ENCODE data around the gene WDR1.

Gene WDR1

GRCh38 chr4:10083861-10084641 is 32.5 kb downstream of the WDR1 start:
- DNase-seq = no peak

GRCh38 chr4:10083331-10083771 is 33.2 kb downstream of the WDR1 start:
- DNase-seq = no peak

DNA sequence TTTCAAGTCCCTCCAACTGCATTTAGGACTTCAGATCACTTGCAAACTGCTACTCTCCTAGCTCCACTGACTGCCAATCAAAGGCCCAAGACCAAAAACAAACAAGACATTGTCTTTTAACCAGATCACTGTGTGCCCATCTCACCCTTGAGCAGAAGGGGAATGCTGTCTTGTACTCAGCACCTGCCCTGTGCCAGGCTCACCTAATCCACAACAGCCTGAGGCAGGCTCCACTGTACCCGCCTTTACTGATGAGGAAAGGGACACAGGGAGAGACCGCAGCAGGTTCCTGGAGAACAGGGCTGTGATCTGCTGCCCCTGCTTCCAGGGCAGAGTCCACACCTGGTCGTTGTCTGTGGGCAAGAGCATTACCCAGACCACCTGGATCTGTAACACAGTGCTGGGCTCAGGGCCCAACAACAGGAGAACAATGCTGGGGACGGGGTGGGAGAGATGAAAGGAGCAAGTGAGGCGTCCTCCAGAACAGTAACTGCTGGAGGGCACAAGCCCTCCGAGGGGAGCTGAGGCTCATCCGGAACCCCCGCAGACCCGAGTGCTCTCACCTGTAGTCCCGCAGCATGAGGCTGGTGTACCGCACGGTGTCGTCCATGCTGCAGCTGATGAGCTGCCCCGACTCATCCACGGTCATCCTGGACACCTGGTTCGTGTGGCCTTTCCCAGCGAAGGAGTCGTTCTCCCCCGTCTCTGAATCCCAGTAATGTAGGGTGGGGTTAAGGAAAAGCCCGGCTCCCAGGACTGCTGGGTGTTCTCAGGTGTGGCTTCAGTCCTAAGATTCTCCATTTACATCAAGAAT is 33.9 kb downstream of the WDR1 start:
- DNase-seq = no peak

GRCh38 chr4:10082047-10082446 is 34.6 kb downstream of the WDR1 start:
- DNase-seq = no peak

DNA sequence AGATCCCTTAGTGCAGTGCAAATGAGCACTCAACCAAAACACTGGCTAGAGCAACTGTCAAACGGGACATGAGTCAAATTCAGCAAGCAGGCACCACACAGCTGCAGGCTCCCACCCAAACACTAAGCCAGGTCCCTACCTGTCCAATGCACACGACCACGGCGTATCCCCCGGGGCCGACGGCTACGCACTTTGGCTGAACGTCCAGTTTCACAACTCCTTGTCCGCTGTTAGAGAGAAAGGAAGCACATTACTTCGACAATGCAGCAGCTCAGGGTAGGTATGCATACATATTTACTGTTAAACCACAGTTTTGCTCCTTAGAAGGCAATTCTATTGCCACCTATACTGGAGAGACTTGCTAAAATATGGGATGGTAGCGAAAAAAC is 35.4 kb downstream of the WDR1 start:
- no peak for DNase-seq

DNA sequence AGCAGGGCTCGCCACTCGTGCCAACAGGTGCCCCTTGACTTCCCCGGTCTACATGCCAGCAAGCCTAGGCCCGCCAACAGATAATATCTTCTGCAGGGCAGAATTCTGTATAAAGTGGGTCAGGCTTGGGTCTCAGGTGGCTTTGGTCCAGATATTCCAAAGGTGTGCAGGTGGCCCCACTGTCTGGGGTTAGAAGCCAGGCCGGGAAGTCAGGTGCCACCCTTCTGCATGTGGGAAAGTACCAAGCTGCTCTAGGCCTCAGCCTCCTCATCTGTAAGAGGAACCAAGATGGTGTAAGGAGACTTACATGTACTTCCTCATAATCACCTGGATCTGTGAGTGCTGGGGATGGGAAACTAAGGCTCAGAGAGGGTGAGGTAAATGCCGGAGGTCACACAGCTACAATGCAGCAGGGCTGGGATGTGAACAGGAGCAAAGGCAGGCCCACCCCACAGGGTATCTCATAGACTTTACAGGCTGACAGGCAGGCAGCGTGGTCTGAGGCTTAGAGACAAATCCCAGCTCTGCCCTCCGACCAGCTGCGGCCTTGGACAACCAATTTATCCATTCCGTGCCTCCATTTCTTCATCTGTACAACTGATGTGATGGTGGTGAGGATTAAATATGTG is 35.9 kb downstream of the WDR1 start:
- DNase-seq = no peak

- no peak for DNase-seq
Observed at GRCh38 chr4:10079912-10080588, 36.5 kb downstream of the WDR1 start.

DNA sequence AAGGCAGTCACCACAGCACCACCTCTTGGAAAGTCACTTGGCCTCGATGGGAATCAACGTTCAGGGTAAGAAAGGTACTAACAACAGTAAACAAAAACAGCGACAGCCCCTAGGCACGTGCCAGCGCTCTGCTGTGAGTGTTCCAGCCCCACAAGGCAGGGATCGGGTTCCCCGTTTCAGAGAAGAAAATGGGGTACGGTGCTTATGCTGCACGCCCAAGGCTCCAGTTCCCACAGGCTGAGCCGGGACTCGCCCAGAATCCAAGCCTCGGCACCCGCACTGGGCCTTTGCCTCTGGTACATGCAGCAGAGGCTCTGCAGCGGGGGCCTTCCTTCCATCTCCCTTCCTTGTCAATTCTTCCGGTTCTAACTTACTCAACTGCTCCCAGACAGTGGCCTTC is 37.3 kb downstream of the WDR1 start:
- DNase-seq = no peak

DNA sequence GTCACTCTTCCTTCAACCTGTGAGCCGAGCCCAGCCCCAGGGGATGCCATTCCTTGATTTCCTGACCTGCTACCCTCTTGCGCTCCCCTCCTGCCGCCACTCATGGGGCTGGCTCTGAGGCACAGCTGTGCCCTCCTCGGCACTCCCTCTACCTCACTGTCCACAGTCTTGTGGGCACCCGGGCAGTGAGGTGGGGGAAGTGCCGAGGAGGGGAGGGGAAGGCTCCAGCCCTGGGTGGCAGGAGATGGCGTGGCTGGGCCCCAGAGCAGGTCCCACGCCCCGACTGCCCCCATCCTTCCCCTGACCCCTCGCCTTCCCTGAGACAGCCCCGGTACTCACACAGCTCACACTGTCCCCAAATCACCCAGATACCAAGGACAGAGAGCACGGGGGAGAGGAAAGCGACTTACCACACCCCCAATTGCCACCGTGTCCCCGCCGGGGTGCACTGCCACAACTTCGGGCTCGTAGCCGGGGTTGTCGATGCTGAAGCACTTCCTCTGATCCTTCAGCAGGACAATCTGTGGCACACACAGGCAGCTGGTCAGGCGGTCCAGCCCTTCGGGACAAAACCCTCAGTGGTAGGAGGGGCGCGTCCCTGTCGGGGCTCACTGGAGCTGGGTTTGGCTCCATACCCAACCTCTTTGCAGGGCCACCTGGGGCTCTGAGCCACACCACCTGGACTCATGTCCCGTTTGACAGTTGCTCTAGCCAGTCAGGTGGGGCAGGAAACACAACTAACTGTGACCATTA is 37.9 kb downstream of the WDR1 start:
- DNase-seq = no peak

DNA sequence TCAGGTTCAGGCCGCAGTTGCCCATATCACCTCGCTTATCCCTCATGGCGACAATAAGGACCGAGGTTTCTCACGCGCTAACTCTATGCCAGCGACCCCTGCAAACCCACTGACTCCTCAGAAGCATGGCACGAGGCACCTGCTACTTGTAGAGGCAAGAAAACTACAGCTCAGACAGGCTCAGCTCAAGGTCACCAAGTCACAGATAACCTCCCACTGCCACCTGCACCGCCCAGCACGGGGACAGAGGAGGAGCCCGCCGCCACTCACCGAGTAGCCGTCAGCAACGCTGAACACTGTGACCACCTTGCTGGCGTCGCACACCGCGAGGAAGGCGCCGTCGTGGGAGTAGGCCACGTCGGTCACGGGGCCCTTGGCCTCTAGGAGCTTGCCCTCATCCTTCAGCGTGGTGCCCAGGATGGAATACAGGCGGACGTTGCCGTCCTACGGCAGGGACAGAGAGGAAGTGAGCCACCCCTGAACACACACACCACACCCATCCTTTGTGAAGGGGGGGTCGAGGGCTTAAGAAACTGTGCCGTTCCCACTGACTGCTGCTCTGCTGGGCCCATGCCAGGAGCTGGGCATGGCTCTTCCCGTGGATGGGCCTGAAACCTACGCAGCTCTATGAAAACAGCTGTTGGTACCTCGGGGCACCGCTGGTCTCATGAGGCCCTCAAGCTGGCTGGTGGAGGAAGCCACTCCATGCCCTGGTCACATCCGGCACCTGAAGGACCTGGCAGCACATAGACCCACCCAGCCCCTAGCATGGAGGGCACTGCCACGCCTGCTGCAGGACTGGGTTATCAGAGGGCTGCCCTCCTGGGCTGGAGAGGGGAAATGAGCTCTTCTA is 38.9 kb downstream of the WDR1 start:
- no peak for DNase-seq

DNA sequence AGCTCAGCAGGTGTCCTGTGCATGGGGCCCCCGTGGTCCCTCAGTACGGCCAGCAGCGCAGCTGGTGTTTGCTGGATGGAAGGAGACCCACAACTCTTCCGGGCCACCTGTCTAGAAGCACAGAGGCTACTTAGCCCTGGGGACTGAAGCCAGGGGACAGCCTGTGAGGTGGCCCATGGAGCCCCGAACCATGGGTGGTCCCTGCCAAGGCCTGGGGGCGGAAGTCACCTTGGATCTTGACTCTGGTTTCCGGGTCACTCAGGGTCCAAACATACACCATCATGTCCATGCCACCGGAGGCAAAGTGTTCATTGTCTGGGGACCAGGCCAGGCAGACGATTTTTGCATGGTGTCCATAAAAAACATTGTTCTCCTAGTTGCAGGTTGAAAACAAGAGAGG is 39.5 kb downstream of the WDR1 start:
- no peak for DNase-seq

DNA sequence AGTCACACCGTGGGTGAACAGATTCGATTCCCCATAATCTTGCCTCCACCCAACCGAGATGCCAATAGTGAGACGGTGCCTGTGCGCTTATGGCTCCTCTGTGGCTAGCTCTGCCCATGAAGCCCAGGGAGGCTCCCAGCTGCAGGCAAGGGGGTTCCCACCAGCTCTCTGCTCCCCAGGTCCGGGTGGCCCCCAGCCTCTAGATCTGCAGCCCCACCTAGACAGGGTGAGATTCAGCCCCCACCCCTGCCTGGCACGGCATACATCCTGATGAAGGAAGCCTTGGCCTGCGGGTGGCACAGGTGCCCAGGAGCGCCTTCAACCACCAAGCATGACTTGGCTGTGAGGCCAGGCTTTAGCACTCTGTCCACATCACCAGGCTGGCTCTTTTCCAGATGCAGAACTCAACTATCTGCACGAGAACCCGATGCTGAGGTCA is 40.6 kb downstream of the WDR1 start:
- DNase-seq = no peak

DNA sequence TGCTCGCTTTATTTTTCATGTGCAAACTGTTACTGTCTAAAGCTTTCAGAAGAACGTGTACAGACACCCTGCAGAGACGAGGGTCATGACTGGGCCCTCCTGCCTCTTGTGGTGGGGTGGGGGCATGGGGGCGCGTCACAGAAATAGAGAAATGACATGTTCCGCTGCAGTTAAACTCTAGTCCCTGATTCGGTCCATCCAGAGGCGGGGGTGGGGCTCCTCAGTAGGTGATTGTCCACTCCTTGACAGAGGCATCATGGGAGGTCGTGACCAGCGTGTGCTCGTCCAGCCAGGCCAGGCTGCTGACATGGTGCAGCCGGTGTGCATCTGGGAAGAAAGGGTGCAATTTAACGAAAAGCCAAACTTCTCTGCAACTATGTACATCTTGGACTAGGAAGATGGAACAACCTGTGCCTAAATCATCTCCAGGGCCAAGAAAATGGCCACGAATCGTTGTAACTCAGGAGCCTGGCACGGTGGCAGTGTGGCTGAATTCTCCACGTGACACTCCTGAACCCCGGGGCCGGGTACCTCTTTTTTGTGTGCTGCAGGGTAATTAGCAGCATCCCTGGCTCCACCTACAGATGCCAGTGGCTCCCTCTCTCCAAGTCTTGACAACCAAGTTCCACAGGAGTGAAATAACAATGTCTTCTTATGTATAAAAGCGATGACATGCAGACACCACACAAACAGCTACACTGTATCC is 41.3 kb downstream of the WDR1 start:
- DNase-seq = no peak

DNA sequence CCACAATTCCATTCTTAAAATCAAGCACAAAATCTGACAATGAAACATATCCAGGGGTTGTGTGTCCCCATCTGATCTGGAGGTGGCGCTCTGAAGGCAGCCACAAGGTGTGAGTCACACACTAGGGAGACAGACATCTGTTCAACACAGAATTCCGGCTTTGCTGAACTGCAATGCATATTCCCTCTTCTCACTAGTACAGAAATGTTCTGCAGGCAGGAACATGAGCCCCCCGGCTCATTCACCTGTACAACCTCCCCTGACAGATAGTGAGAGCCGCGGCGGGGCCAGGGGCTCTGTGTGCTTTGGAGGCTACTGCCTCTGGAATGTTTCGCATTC is 41.9 kb downstream of the WDR1 start:
- no peak for DNase-seq

GRCh38 chr4:10074076-10074766 is 42.4 kb downstream of the WDR1 start:
- DNase-seq = no peak

- no peak for DNase-seq
Observed at GRCh38 chr4:10072420-10073017, 44.1 kb downstream of the WDR1 start.

DNA sequence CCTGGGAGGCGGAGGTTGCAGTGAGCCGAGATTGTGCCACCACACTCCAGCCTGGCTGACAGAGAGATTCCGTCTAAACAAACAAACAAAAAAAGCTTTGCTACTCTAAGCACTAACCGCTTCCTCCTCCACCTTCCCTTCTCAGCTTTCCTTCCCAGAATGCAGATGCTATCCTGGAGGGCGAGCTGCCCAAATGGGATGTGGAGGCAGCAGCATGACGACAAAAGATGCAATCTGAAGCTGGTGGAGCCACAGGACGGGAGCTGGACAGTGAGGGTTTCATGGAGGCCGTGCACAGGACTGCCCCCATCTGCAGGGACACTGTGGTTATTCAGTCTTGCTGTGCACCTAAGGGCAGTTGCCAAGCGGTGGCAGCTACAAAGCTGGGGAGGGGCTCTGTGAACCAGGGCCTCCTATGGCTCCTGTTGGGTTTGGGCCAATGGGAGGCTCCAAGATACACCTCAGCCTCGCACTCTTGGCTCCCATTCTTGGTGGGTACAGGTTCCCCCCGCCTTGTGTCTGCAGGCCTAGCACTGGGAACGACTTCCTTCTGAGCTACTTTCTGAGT is 47.4 kb downstream of the WDR1 start:
- no peak for DNase-seq

DNA sequence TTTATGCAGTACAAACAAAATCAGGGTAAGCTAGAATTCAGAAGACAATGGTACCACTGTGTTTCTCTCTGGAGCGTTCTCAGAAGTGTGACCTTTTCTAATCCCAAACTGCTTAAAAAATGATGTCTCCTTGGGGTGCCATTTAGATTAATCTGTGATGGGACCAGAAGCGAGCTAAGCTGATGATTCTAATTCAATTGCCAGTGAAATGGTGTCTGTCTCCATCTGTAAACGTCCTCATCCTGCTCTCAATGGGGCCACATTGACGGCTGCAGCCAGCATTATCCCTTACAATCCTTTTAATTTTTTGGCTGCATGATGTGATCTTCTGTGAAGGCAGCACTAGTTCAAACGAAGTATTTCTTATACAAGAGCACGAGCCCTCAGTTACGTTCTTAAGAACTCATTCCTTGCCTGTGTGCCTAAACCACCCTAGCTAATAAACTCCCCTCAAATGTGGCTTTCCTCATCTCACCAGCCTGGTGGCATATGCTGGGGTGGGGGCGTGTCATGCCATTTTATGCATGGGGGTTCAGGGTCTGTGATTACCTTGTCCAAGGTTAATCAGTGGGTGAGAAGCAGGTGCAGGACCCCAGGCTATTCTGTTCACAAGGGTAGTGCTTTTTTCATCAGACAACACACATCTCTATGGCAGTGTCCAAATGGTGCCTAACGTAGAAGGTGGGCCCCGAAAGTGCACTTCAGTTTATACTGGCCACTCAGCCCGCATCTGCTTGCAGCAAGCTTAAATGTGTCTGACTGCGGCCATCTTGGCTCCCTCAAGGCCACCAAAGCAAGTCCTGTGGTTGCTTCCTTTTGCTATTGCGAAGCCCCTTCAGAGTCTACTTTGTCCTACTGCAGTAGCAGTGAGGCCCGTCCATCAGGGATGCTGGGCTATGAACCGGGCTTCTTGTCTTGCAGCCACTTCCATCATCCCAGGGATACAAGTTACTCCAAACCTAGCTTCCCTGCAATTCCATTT is 49.6 kb downstream of the WDR1 start:
- no peak for DNase-seq

All from activated T-cell treated with anti-CD3 and anti-CD28 coated beads for 4 hours (primary cell).